G401 (cell line): ENCODE data around the gene TH. TPM values are rescaled to one million over a fixed set of nuclear protein-coding genes. Genes with fewer than 3 reads are reported as not detected.
"Not testable (repeated sequence)": the region's sequence is repeated elsewhere in the genome, so short reads cannot be mapped to it uniquely, and the experiment has no call there.

Experiments used
- DNase-seq: peaks from one replicate; pipeline ENCODE4 v3.0.0-alpha.2; 2015; ENCODE audit warnings: low spot score
- in situ Hi-C: cut with HindIII; loops from 2 replicates; pipeline ENCODE4 v1.10.0; 2016; ENCODE audit warnings: low sequenced_read_pairs, mixed read lengths
- total RNA-seq: library from RNA; depleted of rRNA; stranded (reverse); fragments of >200 nt; shearing (Covaris generic); gene quantifications from 2 replicates; pipeline ENCODE4 v1.2.3, GENCODE V29; 2014

TH gene
- total RNA-seq, 1 experiment from 2014 or later = not detected

- DNase-seq = no peak
- in situ Hi-C loops = no loop called here
These were observed 11.3 kb upstream of the TH start for GRCh38 chr11:2182692-2183474.

- in situ Hi-C loops = no loop called here
- no peak for DNase-seq
These were observed 10.5 kb upstream of the TH start for GRCh38 chr11:2182075-2182474.

- DNase-seq = no peak
- in situ Hi-C loops = no loop called here
These were observed 9.3 kb upstream of the TH start for GRCh38 chr11:2180789-2181370.

- no peak for DNase-seq
- in situ Hi-C loops = no loop called here
These were observed 8.7 kb upstream of the TH start for GRCh38 chr11:2180347-2180746.

- DNase-seq = no peak
- in situ Hi-C loops = no loop called here
These were observed 7.9 kb upstream of the TH start for GRCh38 chr11:2179516-2179915.

- in situ Hi-C loops = no loop called here
- no peak for DNase-seq
These were observed 7.4 kb upstream of the TH start for GRCh38 chr11:2178906-2179494.

GRCh38 chr11:2178055-2178773 is 6.6 kb upstream of the TH start:
- in situ Hi-C loops, DNase-seq: not testable (repeated sequence)

GRCh38 chr11:2177076-2177475 is 5.5 kb upstream of the TH start:
- no peak for DNase-seq
- in situ Hi-C loops = no loop called here

- in situ Hi-C loops = no loop called here
These were observed 4.8 kb upstream of the TH start for GRCh38 chr11:2176389-2176900.

GRCh38 chr11:2175659-2176058 is 4.0 kb upstream of the TH start:
- DNase-seq = no peak
- in situ Hi-C loops = no loop called here

More at GRCh38 chr11:2176389-2176900, 4.8 kb upstream of the TH start:
- no peak for DNase-seq

GRCh38 chr11:2174361-2174760 is 2.7 kb upstream of the TH start:
- DNase-seq = no peak

GRCh38 chr11:2173761-2174160 is 2.1 kb upstream of the TH start:
- in situ Hi-C loops = no loop called here
- no peak for DNase-seq

More at GRCh38 chr11:2174361-2174760, 2.7 kb upstream of the TH start:
- in situ Hi-C loops = no loop called here

GRCh38 chr11:2173150-2173693 is 1.6 kb upstream of the TH start:
- in situ Hi-C loops = no loop called here

GRCh38 chr11:2172676-2173075 is 1.1 kb upstream of the TH start:
- in situ Hi-C loops = no loop called here
- DNase-seq = no peak

More at GRCh38 chr11:2173150-2173693, 1.6 kb upstream of the TH start:
- no peak for DNase-seq

GRCh38 chr11:2169626-2170570 is 1.7 kb downstream of the TH start:
- in situ Hi-C loops = no loop called here
- no peak for DNase-seq

- no peak for DNase-seq
- in situ Hi-C loops = no loop called here
These were observed 2.6 kb downstream of the TH start for GRCh38 chr11:2169005-2169378.

GRCh38 chr11:2168286-2169004 is 3.2 kb downstream of the TH start:
- in situ Hi-C loops = no loop called here
- DNase-seq = no peak
